K562 (cell line): Measurements from ENCODE around the gene PIN1.

Source experiments
- CREM ChIP-seq: IDR thresholded peaks from 2 replicates; pipeline ENCODE4 v1.6.1; 2014; ENCODE audit warnings: antibody characterized with exemption, low read depth
- JUN ChIP-seq, 2 experiments: sonication (generic) in 1 of 2; formaldehyde crosslinking in 1 of 2; IDR thresholded peaks; 2 replicates each; pipeline versions ENCODE4 v1.6.1 to v1.8.0; 2012 to 2022; ENCODE audit warnings: borderline replicate concordance in 2 of 2, mild to moderate bottlenecking in 2 of 2, improper control_type of control experiment in 1 of 2, low read depth in 1 of 2, low read length in 1 of 2, missing genetic modification reagents in 1 of 2
- JUND ChIP-seq, 2 experiments: IDR thresholded peaks; 2 replicates in 1 of 2; 3 replicates in 1 of 2; pipeline ENCODE4 v1.6.1; 2011; ENCODE audit warnings: borderline replicate concordance in 2 of 2, low read depth in 2 of 2, low read length in 2 of 2, improper control_type of control experiment in 1 of 2, missing biosample characterization in 1 of 2, missing genetic modification characterization in 1 of 2, missing genetic modification reagents in 1 of 2
- MAFF ChIP-seq: IDR thresholded peaks from 2 replicates; pipeline ENCODE4 v1.6.1; 2012; ENCODE audit warnings: low read length, improper control_type of control experiment
- NCOA6 ChIP-seq: fragments of 450-650 bp; IDR thresholded peaks from 2 replicates; pipeline ENCODE4 v1.6.1; 2017; ENCODE audit warnings: mild to moderate bottlenecking
- PCBP1 ChIP-seq: fragments of 200-400 bp; formaldehyde crosslinking; IDR thresholded peaks from 2 replicates; pipeline ENCODE4 v1.6.1; 2018; ENCODE audit warnings: mild to moderate bottlenecking, low read depth, low read length; ENCODE audit not compliant: poor library complexity, severe bottlenecking
- POLR3A ChIP-seq: IDR thresholded peaks from 2 replicates; pipeline ENCODE4 v1.6.1; 2011; ENCODE audit warnings: borderline replicate concordance, mild to moderate bottlenecking, moderate library complexity; ENCODE audit not compliant: insufficient read length, insufficient read depth; ENCODE audit errors: extremely low read depth
- ZC3H11A ChIP-seq: IDR thresholded peaks from 2 replicates; pipeline ENCODE4 v1.6.1; 2012; ENCODE audit warnings: low read depth, low read length, improper control_type of control experiment
- ZNF274 ChIP-seq: IDR thresholded peaks from 2 replicates; pipeline ENCODE4 v1.6.1; 2011; ENCODE audit warnings: low read depth, mild to moderate bottlenecking, low read length, moderate library complexity, borderline replicate concordance
- ZNF3 ChIP-seq: fragments of 250-450 bp; sonication (Bioruptor Pico); IDR thresholded peaks from 2 replicates; pipeline ENCODE4 v1.5.0; 2021; ENCODE audit warnings: mild to moderate bottlenecking, moderate library complexity
- TF ChIP-seq, protein P1 (sequence below): IDR thresholded peaks from 3 replicates; pipeline ENCODE4 v1.6.1; 2011; ENCODE audit warnings: borderline replicate concordance, mild to moderate bottlenecking; ENCODE audit not compliant: insufficient read length, insufficient read depth
- TF ChIP-seq, protein P2 (sequence below): sonication (generic); formaldehyde crosslinking; IDR thresholded peaks from 2 replicates; pipeline ENCODE4 v1.8.1; 2022; ENCODE audit warnings: missing genetic modification reagents

DNA sequence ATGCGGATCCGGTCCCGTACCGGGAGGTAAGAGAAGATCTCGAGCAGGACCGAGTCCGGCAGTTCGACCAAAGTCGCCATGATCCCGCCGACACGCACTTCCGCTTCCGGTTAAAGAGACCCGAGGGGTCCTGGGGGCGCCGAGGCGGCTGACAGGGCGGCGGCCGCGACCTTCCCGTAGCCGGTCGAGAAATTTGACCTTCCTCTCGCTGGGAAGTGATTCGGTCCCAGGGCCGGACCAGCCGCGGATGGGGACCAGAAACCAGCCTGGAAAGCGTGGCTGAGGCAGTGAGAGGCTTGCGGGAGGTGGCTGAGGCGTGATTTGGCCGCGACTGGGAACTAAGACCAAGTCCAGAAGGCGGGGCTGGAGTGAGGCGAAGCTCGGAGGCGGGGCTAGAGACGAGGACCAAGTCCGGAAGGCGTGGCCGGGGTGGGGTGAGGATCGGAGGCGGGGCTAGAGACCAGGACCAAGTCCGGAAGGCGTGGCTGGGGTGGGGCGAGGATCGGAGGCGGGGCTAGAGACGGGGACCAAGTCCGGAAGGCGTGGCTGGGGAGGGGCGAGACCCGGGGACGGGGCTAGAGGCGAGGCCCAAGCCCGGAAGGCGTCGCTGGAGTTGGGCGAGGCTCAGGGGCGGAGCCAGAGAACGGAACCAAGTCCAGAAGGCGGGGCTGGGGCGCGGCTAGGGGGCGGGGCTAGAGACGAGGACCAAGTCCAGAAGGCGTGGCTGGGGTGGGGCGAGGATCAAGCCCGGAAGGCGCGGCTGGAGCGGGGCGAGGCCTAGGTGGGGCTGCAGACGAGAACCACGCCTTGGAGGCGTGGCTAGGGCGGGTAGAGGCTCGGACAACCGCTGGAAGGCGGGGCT lies 16.2 kb upstream of the PIN1 start, which contains the start of gene FBXL12:
- peak; percentile 87 for TF ChIP-seq CREM
- TF ChIP-seq ZC3H11A = no peak
- no peak for TF ChIP-seq ZNF3
- no peak for TF ChIP-seq ZNF274
- TF ChIP-seq JUND (IDR thresholded peaks at IDR 0.05; ENCODE audit: borderline replicate concordance, low read depth, low read length) = peak; percentile 30; the same call in 1 of the 2 replicates
- no peak for TF ChIP-seq JUND (tag; IDR thresholded peaks at IDR 0.05; ENCODE audit: borderline replicate concordance, low read depth, low read length)
- no peak for TF ChIP-seq NCOA6
- 0 out of 2 replicates have a peak, but pooled peaks have one; percentile 4 for TF ChIP-seq JUN (IDR thresholded peaks at IDR 0.05; ENCODE audit: borderline replicate concordance, low read depth, low read length)
- no peak for TF ChIP-seq JUN (CRISPR knock-in tag; IDR thresholded peaks at IDR 0.05; ENCODE audit: borderline replicate concordance)
- TF ChIP-seq, protein P1, sequence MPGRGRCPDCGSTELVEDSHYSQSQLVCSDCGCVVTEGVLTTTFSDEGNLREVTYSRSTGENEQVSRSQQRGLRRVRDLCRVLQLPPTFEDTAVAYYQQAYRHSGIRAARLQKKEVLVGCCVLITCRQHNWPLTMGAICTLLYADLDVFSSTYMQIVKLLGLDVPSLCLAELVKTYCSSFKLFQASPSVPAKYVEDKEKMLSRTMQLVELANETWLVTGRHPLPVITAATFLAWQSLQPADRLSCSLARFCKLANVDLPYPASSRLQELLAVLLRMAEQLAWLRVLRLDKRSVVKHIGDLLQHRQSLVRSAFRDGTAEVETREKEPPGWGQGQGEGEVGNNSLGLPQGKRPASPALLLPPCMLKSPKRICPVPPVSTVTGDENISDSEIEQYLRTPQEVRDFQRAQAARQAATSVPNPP = no peak
- TF ChIP-seq MAFF = no peak
- TF ChIP-seq, protein P2, sequence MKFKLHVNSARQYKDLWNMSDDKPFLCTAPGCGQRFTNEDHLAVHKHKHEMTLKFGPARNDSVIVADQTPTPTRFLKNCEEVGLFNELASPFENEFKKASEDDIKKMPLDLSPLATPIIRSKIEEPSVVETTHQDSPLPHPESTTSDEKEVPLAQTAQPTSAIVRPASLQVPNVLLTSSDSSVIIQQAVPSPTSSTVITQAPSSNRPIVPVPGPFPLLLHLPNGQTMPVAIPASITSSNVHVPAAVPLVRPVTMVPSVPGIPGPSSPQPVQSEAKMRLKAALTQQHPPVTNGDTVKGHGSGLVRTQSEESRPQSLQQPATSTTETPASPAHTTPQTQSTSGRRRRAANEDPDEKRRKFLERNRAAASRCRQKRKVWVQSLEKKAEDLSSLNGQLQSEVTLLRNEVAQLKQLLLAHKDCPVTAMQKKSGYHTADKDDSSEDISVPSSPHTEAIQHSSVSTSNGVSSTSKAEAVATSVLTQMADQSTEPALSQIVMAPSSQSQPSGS = no peak
- peak; percentile 86 for TF ChIP-seq PCBP1
- no peak for TF ChIP-seq POLR3A
